Measurements from ENCODE around the gene TTF2. TPM values are rescaled to one million over a fixed set of nuclear protein-coding genes. Genes with fewer than 3 reads are reported as not detected.

TTF2 gene
- total RNA-seq, 1 donor from 2014 or later, result 58.4 TPM

DNA sequence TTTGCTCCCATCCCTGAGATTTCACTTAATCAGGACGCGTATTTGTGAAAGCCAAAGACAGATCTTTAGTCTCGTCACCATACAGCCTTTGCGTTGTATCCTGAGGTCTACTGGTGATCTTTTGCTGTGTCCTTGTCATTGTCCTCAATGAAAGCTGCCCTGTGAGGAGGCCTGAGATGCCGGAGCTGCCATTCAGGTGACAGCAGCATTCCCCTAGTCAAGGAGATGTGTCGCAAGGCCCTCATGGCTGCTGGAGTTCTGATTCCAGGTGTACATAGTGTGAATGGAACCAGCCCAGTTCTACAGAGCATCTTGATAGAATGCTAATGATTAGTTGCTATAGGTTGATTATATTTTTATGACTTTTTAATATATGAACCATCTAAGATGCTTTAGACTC is 24.1 kb downstream of the TTF2 start:
- Mint-ChIP-seq H3K4me1 (ENCODE audit: low read depth) (no peaks in the 10 kb centered on the region), H3K36me3 (ENCODE audit: insufficient read depth) (peaks cover 19% of the 10 kb centered on the region), H3K9me3 (ENCODE audit: low read depth) (no peaks in the 10 kb centered on the region), H3K27ac (no peak overlapping the region), H3K27me3 (no peaks in the 10 kb centered on the region), H3K4me3 (ENCODE audit: low read depth) (no peak overlapping the region)
- TF ChIP-seq, protein P1, sequence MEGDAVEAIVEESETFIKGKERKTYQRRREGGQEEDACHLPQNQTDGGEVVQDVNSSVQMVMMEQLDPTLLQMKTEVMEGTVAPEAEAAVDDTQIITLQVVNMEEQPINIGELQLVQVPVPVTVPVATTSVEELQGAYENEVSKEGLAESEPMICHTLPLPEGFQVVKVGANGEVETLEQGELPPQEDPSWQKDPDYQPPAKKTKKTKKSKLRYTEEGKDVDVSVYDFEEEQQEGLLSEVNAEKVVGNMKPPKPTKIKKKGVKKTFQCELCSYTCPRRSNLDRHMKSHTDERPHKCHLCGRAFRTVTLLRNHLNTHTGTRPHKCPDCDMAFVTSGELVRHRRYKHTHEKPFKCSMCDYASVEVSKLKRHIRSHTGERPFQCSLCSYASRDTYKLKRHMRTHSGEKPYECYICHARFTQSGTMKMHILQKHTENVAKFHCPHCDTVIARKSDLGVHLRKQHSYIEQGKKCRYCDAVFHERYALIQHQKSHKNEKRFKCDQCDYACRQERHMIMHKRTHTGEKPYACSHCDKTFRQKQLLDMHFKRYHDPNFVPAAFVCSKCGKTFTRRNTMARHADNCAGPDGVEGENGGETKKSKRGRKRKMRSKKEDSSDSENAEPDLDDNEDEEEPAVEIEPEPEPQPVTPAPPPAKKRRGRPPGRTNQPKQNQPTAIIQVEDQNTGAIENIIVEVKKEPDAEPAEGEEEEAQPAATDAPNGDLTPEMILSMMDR (IDR thresholded peaks at IDR 0.05; ENCODE audit: unreplicated experiment), result no peak
- no peak for DNase-seq (ENCODE audit: low spot score, unreplicated experiment)

DNA sequence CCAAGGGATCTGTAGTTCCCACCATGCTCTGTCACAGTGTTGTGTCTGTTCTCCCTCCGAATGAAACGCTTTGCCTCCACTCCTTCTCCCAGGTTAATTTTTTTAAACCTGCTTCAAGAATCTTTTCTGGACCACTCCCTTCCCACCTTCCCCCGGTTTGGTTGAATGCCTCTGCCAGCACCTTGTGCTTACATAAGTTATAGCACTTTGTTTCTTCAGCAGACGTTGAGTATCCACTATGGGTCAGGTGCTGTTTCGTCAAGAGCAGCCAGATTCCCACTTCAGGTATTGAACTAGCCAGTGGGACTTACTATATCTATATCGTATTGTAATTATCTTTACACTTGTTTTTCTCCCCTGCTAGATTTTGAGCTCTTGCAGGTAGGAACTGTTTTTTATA is 27.6 kb downstream of the TTF2 start:
- Mint-ChIP-seq H3K4me1 (ENCODE audit: low read depth) (no peaks in the 10 kb centered on the region), H3K36me3 (ENCODE audit: insufficient read depth) (peaks cover 24% of the 10 kb centered on the region), H3K4me3 (ENCODE audit: low read depth) (no peak overlapping the region), H3K27ac (no peak overlapping the region), H3K9me3 (ENCODE audit: low read depth) (no peaks in the 10 kb centered on the region), H3K27me3 (no peaks in the 10 kb centered on the region)
- TF ChIP-seq, protein P1 (IDR thresholded peaks at IDR 0.05; ENCODE audit: unreplicated experiment), result no peak
- no peak for DNase-seq (ENCODE audit: low spot score, unreplicated experiment)

DNA sequence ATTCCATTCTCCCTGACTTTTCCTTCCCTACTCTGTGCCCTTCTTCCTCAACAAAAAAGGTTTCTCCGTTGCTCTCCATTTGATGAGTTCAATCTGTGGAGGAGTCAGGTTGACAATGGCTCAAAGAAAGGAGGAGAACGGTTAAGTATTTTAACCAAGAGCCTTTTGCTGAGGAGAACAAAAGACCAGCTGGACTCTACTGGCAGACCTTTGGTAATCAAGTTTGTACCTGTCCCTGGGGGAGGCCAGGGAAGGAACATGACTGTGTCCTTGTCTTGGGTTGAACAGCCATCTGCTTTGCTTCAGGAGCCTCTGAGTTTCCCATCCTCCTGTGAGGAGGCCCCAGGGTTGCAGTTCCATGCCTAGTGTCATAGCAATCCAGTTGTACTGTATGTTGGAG is 29.9 kb downstream of the TTF2 start:
- Mint-ChIP-seq H3K36me3 (ENCODE audit: insufficient read depth) (peaks cover 25% of the 10 kb centered on the region), H3K27ac (no peak overlapping the region)

DNA sequence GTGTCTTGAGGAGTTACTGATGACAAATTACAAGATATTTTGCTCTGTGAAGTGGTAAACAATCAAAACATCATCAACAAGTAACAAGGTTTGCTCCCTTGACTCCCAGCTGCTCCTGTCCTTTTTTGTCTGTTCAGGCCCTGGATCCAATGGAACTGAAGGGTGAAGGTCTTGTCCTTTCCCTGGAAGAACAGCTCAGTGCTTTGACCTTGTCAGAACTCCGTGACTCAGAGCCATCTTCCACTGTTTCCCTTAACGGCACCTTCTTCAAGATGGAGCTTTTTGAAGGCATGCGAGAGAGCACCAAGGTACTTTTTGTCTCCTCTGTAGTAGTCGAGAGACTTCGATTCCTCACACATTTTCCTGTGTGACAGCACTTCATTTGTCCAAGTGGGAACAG is 32.5 kb downstream of the TTF2 start:
- Mint-ChIP-seq H3K4me1 (ENCODE audit: low read depth) (peaks cover 10% of the 10 kb centered on the region), H3K4me3 (ENCODE audit: low read depth) (no peak overlapping the region), H3K36me3 (ENCODE audit: insufficient read depth) (peaks cover 19% of the 10 kb centered on the region), H3K27ac (no peak overlapping the region), H3K9me3 (ENCODE audit: low read depth) (no peaks in the 10 kb centered on the region), H3K27me3 (no peaks in the 10 kb centered on the region)
- no peak for DNase-seq (ENCODE audit: low spot score, unreplicated experiment)
- TF ChIP-seq, protein P1 (IDR thresholded peaks at IDR 0.05; ENCODE audit: unreplicated experiment), result no peak

More for the DNA sequence above, 29.9 kb downstream of the TTF2 start:
- TF ChIP-seq, protein P1 (IDR thresholded peaks at IDR 0.05; ENCODE audit: unreplicated experiment), result no peak
- H3K4me3 Mint-ChIP-seq (ENCODE audit: low read depth), result no peak overlapping the region
- DNase-seq (ENCODE audit: low spot score, unreplicated experiment), result no peak
- H3K9me3 Mint-ChIP-seq (ENCODE audit: low read depth), result no peaks in the 10 kb centered on the region
- peaks cover 1% of the 10 kb centered on the region for H3K4me1 Mint-ChIP-seq (ENCODE audit: low read depth)
- H3K27me3 Mint-ChIP-seq, result no peaks in the 10 kb centered on the region

DNA sequence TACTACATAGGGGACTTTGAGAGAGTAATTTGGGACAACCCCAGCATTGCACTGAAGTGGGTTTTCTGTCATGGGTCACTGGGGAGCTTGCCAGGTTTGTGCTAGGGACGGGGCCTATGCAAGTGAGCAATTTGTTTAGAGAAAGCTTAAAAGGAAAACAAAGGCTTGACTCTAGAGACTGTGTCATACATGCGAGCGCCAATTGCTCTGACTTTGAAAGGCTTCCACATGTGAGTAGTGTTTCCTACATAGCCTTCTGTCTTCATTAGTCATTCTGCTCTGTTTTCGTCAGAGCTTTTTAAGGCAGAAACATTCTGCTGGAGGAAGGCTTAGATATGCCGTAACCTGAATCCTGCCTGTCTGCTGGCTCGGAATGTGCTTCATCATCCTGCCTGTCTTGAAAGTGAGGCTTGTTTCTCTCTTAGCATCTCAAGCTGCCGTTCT is 33.0 kb downstream of the TTF2 start:
- Mint-ChIP-seq H3K4me1 (ENCODE audit: low read depth) (peaks cover 13% of the 10 kb centered on the region), H3K9me3 (ENCODE audit: low read depth) (no peaks in the 10 kb centered on the region), H3K36me3 (ENCODE audit: insufficient read depth) (peaks cover 20% of the 10 kb centered on the region), H3K4me3 (ENCODE audit: low read depth) (no peak overlapping the region), H3K27me3 (no peaks in the 10 kb centered on the region), H3K27ac (no peak overlapping the region)
- no peak for DNase-seq (ENCODE audit: low spot score, unreplicated experiment)
- TF ChIP-seq, protein P1 (IDR thresholded peaks at IDR 0.05; ENCODE audit: unreplicated experiment), result no peak
